NCI-H187 (cell line): ENCODE measurements around the gene PDXDC1.
"Not testable (repeated sequence)": the region's sequence is repeated elsewhere in the genome, so short reads cannot be mapped to it uniquely, and the experiment has no call there.

Source experiments
- DNase-seq, 2 experiments: peaks; one replicate each; lab custom pipeline; 2025; lab: John Stamatoyannopoulos, UW

The PDXDC1 gene

DNA sequence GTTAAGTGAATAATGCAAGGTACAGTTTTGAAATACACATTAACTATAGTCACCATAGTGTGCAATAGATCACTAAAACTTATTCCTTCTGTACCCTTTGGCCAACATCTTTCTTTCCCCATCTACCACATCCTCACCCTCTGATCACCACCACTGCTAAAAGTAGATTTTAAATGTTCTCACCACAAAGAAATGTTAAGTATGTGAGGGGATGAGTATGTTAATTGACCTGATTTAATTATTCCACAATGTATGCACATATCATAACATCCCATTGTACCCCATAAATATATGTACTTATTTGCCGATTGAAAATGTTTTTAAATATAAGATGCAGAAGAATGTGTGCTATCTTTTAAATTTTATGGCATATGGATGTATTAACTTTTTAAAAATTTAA, 188.2 kb downstream of the PDXDC1 start:
- DNase-seq = not testable (repeated sequence)

DNA sequence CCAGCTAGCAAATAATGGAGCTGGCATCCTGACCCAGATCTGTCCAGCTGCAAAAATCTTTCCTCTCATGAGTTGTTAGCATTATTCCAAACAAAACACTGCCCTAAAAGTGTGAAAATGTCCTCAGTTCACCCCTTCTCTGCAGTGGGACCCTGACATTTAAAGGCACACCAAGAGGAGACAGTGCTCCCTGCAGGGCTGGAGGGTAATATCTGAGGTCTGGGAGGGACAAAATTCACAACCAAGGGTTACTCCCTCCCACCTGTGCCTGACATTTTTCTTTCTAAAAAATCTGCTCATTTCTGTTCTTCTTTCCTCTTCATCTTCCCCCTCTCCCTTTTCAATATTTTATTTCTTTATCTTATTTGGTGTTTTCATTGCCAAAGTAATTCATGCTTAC, 191.4 kb downstream of the PDXDC1 start:
- DNase-seq = not testable (repeated sequence)

DNA sequence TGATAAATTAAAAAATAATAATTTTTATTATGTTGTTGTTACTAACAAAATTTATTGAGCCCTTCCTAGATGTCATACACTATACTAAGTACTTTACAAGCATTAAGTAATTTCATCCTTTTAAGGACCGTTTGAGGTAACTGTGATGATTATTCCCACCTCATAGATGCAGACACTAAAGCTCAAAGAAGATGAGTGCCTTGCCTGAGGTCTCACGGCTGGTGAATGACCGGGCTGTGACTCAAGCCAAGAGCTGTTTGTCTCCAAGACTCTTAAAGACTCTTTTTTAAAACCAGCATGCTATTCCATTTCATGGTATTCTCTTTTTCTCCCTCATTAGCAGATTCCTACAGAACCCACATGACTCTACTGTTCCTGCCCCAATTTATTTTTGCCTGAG, 193.5 kb downstream of the PDXDC1 start:
- not testable (repeated sequence) for DNase-seq

DNA sequence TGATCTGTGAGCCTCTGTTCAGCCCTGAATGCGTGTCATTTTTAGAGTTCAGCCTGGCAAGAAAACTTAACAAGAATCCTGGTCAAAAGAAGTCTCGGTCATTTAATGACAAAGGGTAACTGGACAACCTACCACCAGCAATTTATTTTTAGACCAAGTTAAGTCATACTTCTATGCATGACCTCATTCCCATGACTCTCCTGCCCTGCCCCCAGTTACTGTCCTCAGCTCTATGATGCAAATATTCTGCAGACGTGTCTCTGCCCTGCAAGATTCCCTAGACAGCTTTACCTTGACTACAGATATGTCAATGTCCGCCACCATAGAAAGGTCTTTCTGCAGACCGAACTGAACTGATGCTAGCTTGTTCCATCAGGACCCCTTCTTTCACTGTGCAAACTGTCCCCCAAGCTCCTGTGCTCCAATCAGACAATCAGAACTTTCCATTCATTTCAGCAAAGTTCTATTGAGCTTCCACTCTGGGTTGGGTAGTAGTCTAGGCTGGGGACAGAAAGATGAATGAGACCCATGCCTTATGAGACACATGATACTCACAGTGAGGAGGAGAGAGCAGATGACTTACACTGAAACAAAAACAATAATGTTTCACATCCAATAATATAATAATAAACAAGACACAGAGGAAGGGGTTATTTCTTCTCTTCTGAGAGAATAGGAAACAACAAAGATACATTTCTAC, 194.3 kb downstream of the PDXDC1 start:
- not testable (repeated sequence) for DNase-seq

DNA sequence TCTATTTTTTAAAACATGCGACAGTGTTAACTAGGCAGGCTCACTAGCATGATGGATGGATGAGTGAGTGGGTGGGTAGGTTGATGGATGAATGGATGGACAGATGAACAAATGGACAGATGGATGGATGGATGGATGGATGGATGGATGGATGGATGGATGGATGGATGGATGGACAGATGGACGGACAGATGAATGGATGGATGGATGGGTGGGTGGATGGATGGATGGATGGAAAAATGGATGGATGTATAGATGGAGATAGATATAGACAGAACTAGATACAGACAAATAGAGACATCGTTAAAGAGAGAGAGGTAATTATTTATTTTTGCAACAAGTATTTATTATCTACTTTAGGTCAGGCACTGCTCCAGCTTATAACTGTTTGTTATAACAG, 205.1 kb downstream of the PDXDC1 start:
- not testable (repeated sequence) for DNase-seq

DNA sequence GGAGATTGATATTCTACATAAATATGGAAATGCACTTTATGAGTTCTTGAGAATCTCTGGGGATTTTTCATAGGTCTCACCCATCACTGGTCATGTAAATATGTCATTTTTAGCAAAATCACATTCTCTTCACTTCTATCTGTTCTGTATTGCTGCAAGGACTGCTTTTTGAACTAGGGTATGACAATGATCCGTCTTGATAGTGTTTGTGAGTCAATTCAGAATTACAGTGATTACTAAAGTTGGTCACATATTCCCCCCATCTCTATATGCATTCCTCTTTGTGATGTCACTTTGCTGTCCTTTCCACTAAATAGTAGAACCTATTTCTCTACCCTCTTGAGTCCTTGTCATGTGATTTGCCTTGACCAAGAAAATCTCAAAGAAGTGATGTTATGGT, 206.1 kb downstream of the PDXDC1 start:
- DNase-seq = not testable (repeated sequence)

DNA sequence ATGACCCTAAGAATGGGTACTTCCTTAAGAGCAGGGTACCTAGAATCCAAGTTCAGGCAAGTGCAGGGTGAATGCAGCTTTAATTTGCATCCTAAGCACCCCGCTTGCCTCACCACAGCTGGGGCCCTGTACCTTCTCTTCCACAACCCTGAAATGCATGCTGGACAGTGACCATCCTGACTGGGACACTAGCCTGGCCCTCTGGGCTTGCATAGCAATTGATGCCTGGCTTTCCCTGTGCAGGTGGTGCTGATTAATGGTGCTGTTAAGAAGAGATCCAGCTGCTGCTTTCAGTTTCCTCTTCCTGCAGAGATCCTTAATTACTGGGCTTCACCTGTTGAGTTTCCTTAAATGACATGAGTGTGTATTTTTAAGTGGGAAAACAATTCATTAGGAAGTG, 209.2 kb downstream of the PDXDC1 start:
- DNase-seq = not testable (repeated sequence)
